PC-9 (cell line): ENCODE results near the gene MRPL4. TPM values are rescaled to one million over a fixed set of nuclear protein-coding genes. Genes with fewer than 3 reads are reported as not detected.
"Not testable (repeated sequence)": the region's sequence is repeated elsewhere in the genome, so short reads cannot be mapped to it uniquely, and the experiment has no call there.

Experiments used
- BruUV-seq: library from RNA; stranded (reverse); fragments of 400-500 nt; replicated peaks from 2 replicates; lab custom pipeline; 2021; lab: Mats Ljungman, UMichigan
- CTCF ChIA-PET: fragments of 300-600 bp; sonication (Branson Sonifier 250); formaldehyde crosslinking; loops from one replicate; lab custom pipeline; 2022; ENCODE audit warnings: antibody characterized with exemption; lab: Charles Lee
- POLR2A ChIA-PET: fragments of 300-600 bp; sonication (Branson Sonifier 250); formaldehyde crosslinking; loops from one replicate; lab custom pipeline; 2022; ENCODE audit warnings: antibody characterized with exemption; ENCODE audit not compliant: unreplicated experiment; lab: Charles Lee
- DNase-seq, 2 experiments: peaks; one replicate each; pipeline versions ENCODE4 v3.0.0 to v3.0.0-alpha.2; 2015 to 2022; ENCODE audit warnings: mixed read lengths in 1 of 2
- H2AFZ ChIP-seq: fragments of 200-600 bp; sonication (generic); 2 replicates; pipeline ENCODE4 v1.8.1; 2017; ENCODE audit warnings: antibody characterized with exemption
- H3F3A ChIP-seq: fragments of 200-600 bp; sonication (generic); 2 replicates; pipeline ENCODE4 v1.8.1; 2017; ENCODE audit warnings: antibody characterized with exemption, mild to moderate bottlenecking, low read depth; ENCODE audit not compliant: insufficient read depth
- H3K27ac ChIP-seq: fragments of 200-600 bp; sonication (generic); 2 replicates; pipeline ENCODE4 v1.6.1; 2016; ENCODE audit warnings: mixed run types
- H3K27me3 ChIP-seq: fragments of 200-600 bp; sonication (generic); 2 replicates; pipeline ENCODE4 v1.6.1; 2016; ENCODE audit warnings: low read depth, mixed run types; ENCODE audit not compliant: insufficient read depth
- H3K36me3 ChIP-seq: fragments of 200-600 bp; sonication (generic); 2 replicates; pipeline ENCODE4 v1.6.1; 2016; ENCODE audit warnings: low read depth, mixed run types
- H3K4me1 ChIP-seq: fragments of 200-600 bp; sonication (generic); replicated peaks from 2 replicates; pipeline ENCODE4 v1.6.1; 2016; ENCODE audit warnings: mixed run types; ENCODE audit not compliant: insufficient read depth
- H3K4me2 ChIP-seq: fragments of 200-600 bp; sonication (generic); 2 replicates; pipeline ENCODE4 v1.6.1; 2017; ENCODE audit warnings: mixed run types
- H3K4me3 ChIP-seq: fragments of 200-600 bp; sonication (generic); 2 replicates; pipeline ENCODE4 v1.6.1; 2016; ENCODE audit warnings: mixed run types
- H3K79me2 ChIP-seq: fragments of 200-600 bp; sonication (generic); 2 replicates; pipeline ENCODE4 v1.6.1; 2017; ENCODE audit warnings: low read depth, mixed run types
- H3K9me2 ChIP-seq: fragments of 200-600 bp; sonication (generic); 2 replicates; pipeline ENCODE4 v1.8.1; 2017; ENCODE audit warnings: mild to moderate bottlenecking; ENCODE audit not compliant: insufficient read depth
- H3K9me3 ChIP-seq: fragments of 200-600 bp; sonication (generic); 2 replicates; pipeline ENCODE4 v1.8.1; 2016; ENCODE audit warnings: low read depth; ENCODE audit not compliant: insufficient read depth
- H4K20me1 ChIP-seq: fragments of 200-600 bp; sonication (generic); 2 replicates; pipeline ENCODE4 v1.8.1; 2017; ENCODE audit not compliant: insufficient read depth
- CTCF ChIP-seq: fragments of 200-600 bp; sonication (generic); conservative IDR thresholded peaks from 2 replicates; pipeline ENCODE4 v1.6.1; 2017; ENCODE audit warnings: mixed run types, antibody characterized with exemption, mild to moderate bottlenecking, moderate library complexity
- EZH2 ChIP-seq: fragments of 200-600 bp; sonication (generic); IDR thresholded peaks from 2 replicates; pipeline ENCODE4 v1.8.0; 2017; ENCODE audit warnings: antibody characterized with exemption, low read depth
- intact Hi-C: fragments of 100-400 bp; cut with micrococcal nuclease; formaldehyde crosslinking; loops from one replicate; pipeline ENCODE4 v1.10.0; 2022; ENCODE audit not compliant: unreplicated experiment
- total RNA-seq: library from RNA; stranded (reverse); gene quantifications from 2 replicates; pipeline ENCODE4 v1.2.3, GENCODE V29; 2021

Gene MRPL4
- total RNA-seq, 1 experiment from 2014 or later = 98.2 TPM

- DNase-seq = peak in 1 of 2 experiments; percentile 22
- CTCF ChIA-PET = no interaction called here
- Histone ChIP-seq H3K4me2 (no peak overlapping the region), H3K36me3 (no peaks in the 10 kb centered on the region), H3K4me1 (peaks cover 14% of the 10 kb centered on the region; the same call in 1 of the 2 replicates), H4K20me1 (no peaks in the 10 kb centered on the region), H3K9me3 (no peaks in the 10 kb centered on the region), H3K27ac (no peak overlapping the region), H3K9me2 (no peaks in the 10 kb centered on the region), H3K27me3 (no peaks in the 10 kb centered on the region), H3K4me3 (no peak overlapping the region), H3F3A (peaks cover 11% of the 10 kb centered on the region), H3K79me2 (no peaks in the 10 kb centered on the region), H2AFZ (no peak overlapping the region)
- intact Hi-C loops = loop anchor here (5.0 kb wide), 1 partner anchor 42 kb away; the partner anchor contains the start of gene DNMT1
- no TSS peak for BruUV-seq
- TF ChIP-seq CTCF (no peak), EZH2 (no peak)
- POLR2A ChIA-PET = no interaction called here
Measured at GRCh38 chr19:10233946-10234345, 18.1 kb upstream of the MRPL4 start.

- Histone ChIP-seq H3K4me3 (no peak overlapping the region), H3K79me2 (no peaks in the 10 kb centered on the region), H4K20me1 (no peaks in the 10 kb centered on the region), H3K36me3 (no peaks in the 10 kb centered on the region), H2AFZ (no peak overlapping the region), H3K4me2 (no peak overlapping the region), H3F3A (peaks cover 11% of the 10 kb centered on the region), H3K27ac (no peak overlapping the region), H3K9me2 (no peaks in the 10 kb centered on the region), H3K27me3 (no peaks in the 10 kb centered on the region), H3K9me3 (no peaks in the 10 kb centered on the region), H3K4me1 (peaks cover 11% of the 10 kb centered on the region; the same call in 1 of the 2 replicates)
- TF ChIP-seq CTCF (no peak), EZH2 (no peak)
- intact Hi-C loops = no loop called here
- DNase-seq = peak in 1 of 2 experiments; percentile 5
- CTCF ChIA-PET = no interaction called here
- BruUV-seq = no TSS peak
- POLR2A ChIA-PET = interaction anchor here (0.6 kb wide), 2 partner anchors 15 to 131 kb away, joined by 3 read pairs; no protein-coding TSS in a partner anchor
Measured at GRCh38 chr19:10235003-10235402, 17.0 kb upstream of the MRPL4 start.

GRCh38 chr19:10235409-10235808 lies 16.6 kb upstream of the MRPL4 start:
- BruUV-seq, DNase-seq, H3K27me3 ChIP-seq, H3K9me3 ChIP-seq, H4K20me1 ChIP-seq, H3K4me2 ChIP-seq, H3K9me2 ChIP-seq, H2AFZ ChIP-seq, H3K36me3 ChIP-seq, H3K79me2 ChIP-seq, H3K4me3 ChIP-seq, intact Hi-C loops, H3K27ac ChIP-seq, H3K4me1 ChIP-seq: not testable (repeated sequence)
- peaks cover 15% of the 10 kb centered on the region for H3F3A ChIP-seq
- CTCF ChIA-PET = interaction anchor here (0.6 kb wide), 2 partner anchors 15 kb away, joined by 3 to 7 read pairs; no protein-coding TSS in a partner anchor
- POLR2A ChIA-PET = interaction anchor here (0.6 kb wide), 1 partner anchor 15 kb away, joined by 3 read pairs; no protein-coding TSS in a partner anchor
